ENCODE measurements around the gene CXCL10. TPM values are rescaled to one million over a fixed set of nuclear protein-coding genes. Genes with fewer than 3 reads are reported as not detected.

The CXCL10 gene
- total and polyA plus RNA-seq, 2 of the 4 experiments (the other 2 are of a cell fraction), result 0.15 to 0.18 TPM

DNA sequence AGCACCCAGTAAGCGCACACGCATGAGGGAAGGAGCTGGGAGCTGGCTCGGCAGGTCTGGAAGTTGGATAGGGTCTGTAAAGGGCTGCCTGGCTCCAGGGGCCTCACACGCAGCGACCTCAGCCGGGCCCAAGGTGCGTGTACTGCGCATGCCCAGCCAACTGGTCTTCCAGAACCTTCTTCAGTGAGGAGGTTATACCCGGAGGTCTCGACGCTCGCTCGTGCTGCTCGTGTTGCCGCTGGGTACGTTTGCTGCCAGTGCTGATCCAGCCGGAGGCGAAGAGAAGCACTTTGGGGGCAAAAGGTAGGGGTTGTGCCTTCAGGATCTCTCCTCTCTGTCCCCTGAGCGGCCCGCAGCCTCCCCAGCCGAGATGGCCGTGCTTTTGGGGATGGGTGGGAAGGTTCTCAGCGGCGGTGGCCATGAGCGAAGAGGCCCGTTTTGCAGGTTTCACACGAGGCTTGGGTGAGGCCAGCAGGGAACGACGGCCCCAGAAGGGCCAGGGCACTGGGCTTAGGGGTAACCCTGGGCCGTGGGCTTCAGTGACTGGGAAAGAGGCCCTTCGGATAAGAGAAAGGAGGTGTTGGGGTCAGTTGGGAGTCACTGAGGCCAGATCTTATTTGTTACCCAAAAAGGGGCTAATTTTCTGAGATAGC lies 12.2 kb downstream of the CXCL10 start:
- H3K14ac ChIP-seq (replicated peaks; ENCODE audit: low read depth, low read length), result peak overlapping the region; percentile 51
- peak overlapping the region; percentile 89 for H2BK5ac ChIP-seq (ENCODE audit: low read depth, low read length, poor library complexity, severe bottlenecking)
- ATAC-seq (ENCODE audit: low read depth) (no peak), DNase-seq (no peak)
- intact Hi-C loops (cut with micrococcal nuclease), result no loop called here
- H3K9ac ChIP-seq (ENCODE audit: low read depth, low read length), result peak overlapping the region; percentile 81; the same call in 1 of the 2 replicates
- CTCF ChIA-PET, result no interaction called here
- H3K9me1 ChIP-seq (ENCODE audit: insufficient read depth, low read length), result peaks cover 13% of the 10 kb centered on the region
- no peaks in the 10 kb centered on the region for H3K9me3 ChIP-seq (ENCODE audit: control insufficient read depth, insufficient read depth, low read length)
- POLR2A ChIA-PET (ENCODE audit: unreplicated experiment), result no interaction called here
- H2BK120ac ChIP-seq (ENCODE audit: low read depth, low read length), result peak overlapping the region; percentile 99
- H3K56ac ChIP-seq (ENCODE audit: extremely low read depth, insufficient read depth, low read length), result peak overlapping the region; percentile 100
- H2AK5ac ChIP-seq (ENCODE audit: low read depth, low read length), result peak overlapping the region; percentile 98
- no TSS peak for BruUV-seq (replicated peaks)
- no peaks in the 10 kb centered on the region for H4K20me1 ChIP-seq (ENCODE audit: insufficient read depth, low read length)
- peak overlapping the region; percentile 67 for H3K4me2 ChIP-seq (ENCODE audit: low read depth, low read length)
- peak overlapping the region; percentile 93 for H2AFZ ChIP-seq (replicated peaks; ENCODE audit: low read length, poor library complexity)
- no peak overlapping the region for H3K4me3 ChIP-seq (ENCODE audit: insufficient read depth, low read depth, low read length)
- peak overlapping the region; percentile 85 for H3K27ac ChIP-seq (ENCODE audit: insufficient read depth, low read length)
- peak overlapping the region; percentile 97 for H4K91ac ChIP-seq (ENCODE audit: insufficient read depth, low read depth, low read length)
- in situ Hi-C loops (cut with MboI; ENCODE audit: low sequenced_read_pairs), result no loop called here
- WGBS, 2 experiments (ENCODE audit: extremely low coverage in 2 of 2, insufficient read length in 1 of 2), result 97% methylated on average over 15 of the region's 31 CpGs; no CpG with 5 or more reads in 1 of the 2 experiments
- peak overlapping the region; percentile 87 to 96 for H4K8ac ChIP-seq (ENCODE audit: low read depth in 2 of 2, low read length in 2 of 2)
- TF ChIP-seq RAD21 (IDR thresholded peaks at IDR 0.05; ENCODE audit: low read length), result no peak
- TF ChIP-seq MXI1 (IDR thresholded peaks at IDR 0.05; ENCODE audit: borderline replicate concordance, low read depth, low read length), result no peak
- TF ChIP-seq FOS (IDR thresholded peaks at IDR 0.05; ENCODE audit: low read depth, low read length), result no peak
- no peak for TF ChIP-seq RFX5 (IDR thresholded peaks at IDR 0.05; ENCODE audit: low read depth, low read length)
- no peak for TF ChIP-seq MAZ (IDR thresholded peaks at IDR 0.05; ENCODE audit: borderline replicate concordance, low read depth, low read length)
- no peak for TF ChIP-seq USF2 (IDR thresholded peaks at IDR 0.05; ENCODE audit: low read depth, low read length)
- TF ChIP-seq MAFK (IDR thresholded peaks at IDR 0.05; ENCODE audit: low read depth, low read length), result no peak
- no peak for TF ChIP-seq CEBPB (IDR thresholded peaks at IDR 0.05; ENCODE audit: low read depth, low read length)
- TF ChIP-seq CTCF (conservative IDR thresholded peaks at IDR 0.05; ENCODE audit: low read depth, low read length), result no peak
- TF ChIP-seq CHD1 (IDR thresholded peaks at IDR 0.05; ENCODE audit: low read depth, low read length), result no peak
- no peak for TF ChIP-seq POLR2A (IDR thresholded peaks at IDR 0.05; ENCODE audit: low read depth, low read length)
- no peak for TF ChIP-seq SMC3 (IDR thresholded peaks at IDR 0.05; ENCODE audit: low read depth, low read length)
- TF ChIP-seq, protein P1, sequence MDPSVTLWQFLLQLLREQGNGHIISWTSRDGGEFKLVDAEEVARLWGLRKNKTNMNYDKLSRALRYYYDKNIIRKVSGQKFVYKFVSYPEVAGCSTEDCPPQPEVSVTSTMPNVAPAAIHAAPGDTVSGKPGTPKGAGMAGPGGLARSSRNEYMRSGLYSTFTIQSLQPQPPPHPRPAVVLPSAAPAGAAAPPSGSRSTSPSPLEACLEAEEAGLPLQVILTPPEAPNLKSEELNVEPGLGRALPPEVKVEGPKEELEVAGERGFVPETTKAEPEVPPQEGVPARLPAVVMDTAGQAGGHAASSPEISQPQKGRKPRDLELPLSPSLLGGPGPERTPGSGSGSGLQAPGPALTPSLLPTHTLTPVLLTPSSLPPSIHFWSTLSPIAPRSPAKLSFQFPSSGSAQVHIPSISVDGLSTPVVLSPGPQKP (IDR thresholded peaks at IDR 0.05; ENCODE audit: borderline replicate concordance, low read depth, low read length), result no peak
- TF ChIP-seq NFE2L2 (IDR thresholded peaks at IDR 0.05; ENCODE audit: low read depth, low read length), result no peak
- TF ChIP-seq BHLHE40 (IDR thresholded peaks at IDR 0.05; ENCODE audit: low read depth, low read length), result no peak
- TF ChIP-seq RCOR1 (IDR thresholded peaks at IDR 0.05; ENCODE audit: insufficient replicate concordance, low read length), result no peak
- peak overlapping the region; percentile 95 for H3K4ac ChIP-seq (ENCODE audit: low read depth, low read length)
- dilution Hi-C loops (cut with HindIII; ENCODE audit: low sequenced_read_pairs, unreplicated experiment), result no loop called here
- H2AK9ac ChIP-seq (replicated peaks; ENCODE audit: low read depth, low read length, poor library complexity), result peak overlapping the region; percentile 91
- no peaks in the 10 kb centered on the region for H3K27me3 ChIP-seq (ENCODE audit: control insufficient read depth, insufficient read depth, low read length)
- no peaks in the 10 kb centered on the region for H3K36me3 ChIP-seq (ENCODE audit: control insufficient read depth, insufficient read depth, low read length)
- peaks cover 19% of the 10 kb centered on the region for H3K4me1 ChIP-seq (ENCODE audit: control insufficient read depth, insufficient read depth, low read length)
- H2BK15ac ChIP-seq (ENCODE audit: low read depth, low read length), result peak overlapping the region; percentile 91
- peak overlapping the region; percentile 94 for H2BK20ac ChIP-seq (ENCODE audit: low read depth, low read length)
- peak overlapping the region; percentile 97 for H3K23ac ChIP-seq (ENCODE audit: low read depth, low read length)
- no peaks in the 10 kb centered on the region; a peak in 1 of 4 replicates for H3K79me1 ChIP-seq (ENCODE audit: low read depth in 1 of 2, low read length in 2 of 2)
- peak overlapping the region; percentile 97 for H3K18ac ChIP-seq (ENCODE audit: low read depth, low read length)
- H4K5ac ChIP-seq (ENCODE audit: low read depth, low read length), result peak overlapping the region; percentile 16
